M059J (cell line): ENCODE data around the gene MYO7B. TPM values are rescaled to one million over a fixed set of nuclear protein-coding genes. Genes with fewer than 3 reads are reported as not detected.
A peak's percentile ranks its signal among the peaks of the same experiment; 100 is the strongest.

Experiments used
- DNase-seq: peaks from one replicate; pipeline ENCODE4 v3.0.0-alpha.2; 2012; ENCODE audit warnings: low read depth
- total RNA-seq: library from RNA; depleted of rRNA; stranded (reverse); fragments of >200 nt; shearing (Covaris generic); gene quantifications from 2 replicates; pipeline ENCODE4 v1.2.3, GENCODE V29; 2014

Gene MYO7B
- total RNA-seq, 1 experiment from 2014 or later: 10.9 TPM

- DNase-seq: no peak
These were observed 72.9 kb downstream of the MYO7B start for GRCh38 chr2:127608061-127609030.

- no peak for DNase-seq
These were observed 73.7 kb downstream of the MYO7B start for GRCh38 chr2:127609031-127609751.

DNA sequence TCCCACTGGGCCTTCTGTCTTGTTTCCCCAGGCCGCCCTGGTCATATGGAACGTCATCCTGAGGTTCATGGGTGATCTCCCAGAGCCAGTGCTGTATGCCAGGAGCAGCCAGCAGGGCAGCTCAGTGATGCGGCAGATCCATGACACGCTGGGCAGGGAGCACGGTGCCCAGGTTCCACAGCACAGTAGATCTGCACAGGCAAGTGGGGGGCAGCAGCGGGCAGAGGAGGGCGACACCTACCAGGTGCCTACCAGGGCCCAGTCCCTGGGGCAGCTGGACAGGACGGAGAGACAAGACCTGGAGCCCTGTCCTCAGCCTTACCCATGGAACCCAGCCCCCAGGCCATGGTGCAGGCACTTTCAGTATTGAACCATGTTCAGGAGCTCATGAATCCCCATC, 74.3 kb downstream of the MYO7B start:
- DNase-seq: no peak

DNA sequence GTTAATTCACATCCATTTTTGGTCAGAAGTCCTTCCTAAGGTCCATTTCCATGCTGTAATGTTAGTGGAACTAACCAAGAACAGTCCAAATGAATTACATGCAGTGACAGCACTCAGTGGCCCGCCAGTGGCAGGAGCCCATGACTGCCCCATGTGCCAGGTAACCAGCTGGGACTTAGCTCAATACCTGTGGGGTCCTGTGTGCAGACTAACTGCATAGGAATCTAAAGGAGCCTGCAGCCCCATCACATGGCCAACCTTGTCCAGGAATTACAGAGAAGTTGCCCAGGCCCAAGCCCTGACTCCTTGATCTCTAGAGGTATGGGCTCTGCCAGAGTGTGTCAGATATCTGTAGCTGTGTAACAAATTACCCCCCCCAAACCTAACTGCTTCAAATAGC, 75.1 kb downstream of the MYO7B start:
- no peak for DNase-seq

DNA sequence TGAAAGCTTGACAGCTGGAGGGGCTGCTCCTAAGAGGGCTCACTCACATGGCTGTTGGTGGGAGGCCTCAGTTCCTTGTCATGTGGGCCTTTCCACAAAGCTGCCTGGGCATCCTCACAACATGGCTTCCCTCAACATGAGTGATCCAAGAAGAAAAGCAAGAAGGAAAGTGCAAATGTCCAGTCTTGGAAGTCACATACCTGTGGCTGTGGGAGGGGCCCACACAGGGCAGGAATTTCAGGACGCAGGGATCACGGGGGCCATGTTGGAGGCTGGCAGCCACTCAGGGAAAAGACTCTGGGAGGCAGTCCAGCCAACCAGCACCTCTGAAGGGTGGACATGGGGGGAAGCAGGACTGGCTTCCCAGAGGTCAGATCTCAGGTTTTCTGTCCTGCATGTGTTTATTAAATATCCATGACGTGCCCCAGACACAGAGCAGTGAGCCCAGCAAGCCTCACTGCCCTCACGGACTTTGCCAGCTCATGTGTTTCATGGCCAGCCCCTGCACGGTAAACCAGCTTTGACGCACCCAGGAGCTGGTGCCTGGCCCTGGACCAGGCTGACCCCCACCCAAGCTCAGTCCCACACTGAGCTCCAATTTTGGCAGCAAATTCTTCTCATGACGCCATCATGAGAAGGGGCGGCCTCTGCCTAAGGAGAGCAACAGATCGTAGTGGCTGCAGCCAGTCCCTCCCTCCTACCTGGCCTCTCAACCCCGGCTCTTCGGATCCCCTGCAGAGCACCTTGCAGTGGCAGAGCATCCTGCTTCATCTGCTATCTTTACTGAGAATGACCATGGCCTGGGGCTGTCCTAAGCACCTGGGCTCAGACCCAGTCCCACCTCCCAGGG, 75.8 kb downstream of the MYO7B start:
- DNase-seq: no peak

DNA sequence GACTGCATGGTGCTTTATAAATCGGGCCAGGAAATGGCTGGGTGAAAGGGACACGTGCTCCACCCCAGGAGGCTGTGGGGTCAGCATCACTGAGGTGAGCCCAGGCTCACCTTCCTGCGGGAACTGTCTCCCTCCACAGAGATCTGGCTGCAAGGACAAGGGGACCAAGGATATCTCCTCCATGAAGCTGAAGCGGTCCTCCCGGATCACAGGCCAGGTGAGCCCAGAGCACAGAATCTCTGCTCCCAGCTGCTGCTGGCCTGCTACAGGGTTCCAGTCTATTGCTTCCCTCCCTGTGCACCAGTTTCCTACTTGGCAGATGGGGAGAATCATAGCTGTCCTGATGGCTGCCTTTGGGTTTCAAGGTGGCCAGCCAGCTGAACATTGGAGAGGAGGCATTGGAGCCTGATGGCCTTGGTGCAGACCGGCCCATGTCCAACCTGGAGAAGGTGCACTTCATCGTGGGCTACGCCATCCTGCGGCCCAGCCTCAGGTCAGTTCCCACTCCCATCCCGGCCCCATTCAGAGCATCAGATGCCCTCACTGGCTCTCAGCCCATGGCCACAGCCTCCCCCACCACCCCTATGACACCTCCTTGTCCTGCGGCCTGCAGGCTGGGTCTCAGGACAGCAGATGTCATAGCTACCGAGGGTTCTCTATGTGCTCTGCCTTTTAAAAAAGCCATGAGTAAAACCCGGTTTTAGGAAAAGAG, 76.8 kb downstream of the MYO7B start:
- no peak for DNase-seq

GRCh38 chr2:127614246-127614645, 78.8 kb downstream of the MYO7B start:
- no peak for DNase-seq

DNA sequence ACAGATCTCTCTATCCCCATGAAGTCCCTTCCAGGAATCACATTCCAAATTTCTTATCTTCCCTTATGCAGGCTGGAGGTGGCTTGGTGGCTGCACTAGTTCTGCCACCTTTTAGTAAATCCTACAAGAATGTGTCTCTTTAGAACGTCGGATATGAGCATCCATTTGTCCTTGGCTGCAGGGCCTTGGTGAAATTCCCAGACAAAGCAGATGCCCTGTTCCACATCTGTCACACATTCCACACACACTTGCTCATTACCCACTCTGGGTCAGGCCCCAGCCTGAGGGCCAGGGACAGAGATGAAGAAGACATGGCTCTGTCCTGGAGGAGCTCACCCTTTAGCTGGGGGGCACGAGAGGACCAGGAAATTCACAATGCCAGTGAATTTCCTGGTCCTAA, 79.2 kb downstream of the MYO7B start:
- peak; percentile 91 for DNase-seq

DNA sequence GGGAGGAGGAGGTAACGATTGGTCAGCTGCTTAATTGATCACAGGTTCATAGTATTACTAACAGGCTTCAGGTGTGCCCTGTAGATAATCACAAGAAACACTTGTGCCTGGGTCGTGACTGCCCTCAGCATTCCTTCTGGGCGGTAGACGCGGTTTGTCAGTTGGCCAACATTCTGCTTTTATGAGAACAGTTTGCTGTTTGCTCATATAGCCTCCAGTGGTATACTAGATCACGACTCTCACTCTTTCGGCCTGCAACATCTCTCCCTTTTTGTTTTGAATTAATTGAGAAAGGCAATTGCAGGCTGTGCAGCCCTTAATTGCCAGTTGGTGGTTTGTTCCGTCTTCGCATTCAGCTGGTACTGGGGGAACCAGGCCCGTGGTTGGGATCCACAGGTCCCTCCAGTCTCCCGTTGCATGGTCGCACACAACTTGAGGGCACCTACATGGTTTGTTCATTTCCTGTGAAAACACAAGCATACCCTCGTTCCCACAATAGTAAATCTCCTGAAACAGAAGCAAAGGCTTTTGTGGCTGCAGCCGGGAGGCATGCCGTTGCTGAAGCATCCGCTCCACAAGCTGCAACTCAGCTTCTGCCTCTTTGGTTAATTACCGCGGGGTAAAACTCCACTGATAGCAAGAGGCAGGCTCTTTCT, 80.2 kb downstream of the MYO7B start:
- peak; percentile 92 for DNase-seq

DNA sequence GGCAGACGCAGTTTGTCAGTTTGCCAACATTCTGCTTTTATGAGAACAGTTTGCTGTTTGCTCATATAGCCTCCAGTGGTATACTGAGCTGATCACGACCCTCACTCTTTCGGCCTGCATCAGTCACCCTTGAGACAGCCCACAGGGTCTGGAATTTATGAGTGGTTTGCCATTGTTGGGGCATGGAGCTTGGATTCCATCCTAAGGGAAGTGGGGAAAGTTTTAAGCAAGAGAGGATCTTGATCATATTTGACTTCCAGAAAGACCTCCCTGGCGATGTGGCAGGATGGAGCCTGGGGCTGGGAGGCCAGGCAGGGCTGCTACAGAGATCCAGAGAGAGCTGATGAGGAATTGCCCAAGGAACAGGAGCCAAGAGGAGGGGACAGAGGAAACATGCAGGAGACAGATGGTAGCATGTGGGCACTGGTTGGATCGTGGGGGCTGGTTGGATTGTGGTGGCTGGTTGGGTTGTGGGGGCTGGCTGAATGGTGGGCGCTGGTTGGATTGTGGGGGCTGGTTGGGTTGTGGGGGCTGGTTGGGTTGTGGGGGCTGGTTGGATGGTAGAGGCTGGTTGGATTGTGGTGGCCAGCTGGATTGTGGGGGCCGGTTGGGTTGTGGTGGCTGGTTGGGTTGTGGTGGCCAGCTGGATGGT, 83.2 kb downstream of the MYO7B start:
- peak; percentile 87 for DNase-seq

DNA sequence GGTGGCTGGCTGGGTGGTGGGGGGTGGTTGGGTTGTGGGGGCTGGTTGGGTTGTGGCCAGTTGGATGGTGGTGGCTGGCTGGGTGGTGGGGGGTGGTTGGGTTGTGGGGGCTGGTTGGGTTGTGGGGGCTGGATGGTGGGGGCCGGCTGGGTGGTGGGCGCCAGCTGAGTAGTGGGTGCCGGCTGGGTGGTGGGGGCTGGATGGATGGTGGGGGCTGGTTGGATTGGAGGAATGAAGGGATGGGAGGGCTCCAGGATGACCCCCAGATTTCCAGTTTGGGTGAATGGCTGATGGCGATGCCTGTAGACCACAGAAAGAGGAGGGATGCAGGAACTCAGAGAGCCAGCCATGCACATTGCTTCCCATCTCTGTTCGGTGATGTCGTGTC, 83.7 kb downstream of the MYO7B start:
- no peak for DNase-seq

- no peak for DNase-seq
These were observed 84.6 kb downstream of the MYO7B start for GRCh38 chr2:127619877-127620705.

DNA sequence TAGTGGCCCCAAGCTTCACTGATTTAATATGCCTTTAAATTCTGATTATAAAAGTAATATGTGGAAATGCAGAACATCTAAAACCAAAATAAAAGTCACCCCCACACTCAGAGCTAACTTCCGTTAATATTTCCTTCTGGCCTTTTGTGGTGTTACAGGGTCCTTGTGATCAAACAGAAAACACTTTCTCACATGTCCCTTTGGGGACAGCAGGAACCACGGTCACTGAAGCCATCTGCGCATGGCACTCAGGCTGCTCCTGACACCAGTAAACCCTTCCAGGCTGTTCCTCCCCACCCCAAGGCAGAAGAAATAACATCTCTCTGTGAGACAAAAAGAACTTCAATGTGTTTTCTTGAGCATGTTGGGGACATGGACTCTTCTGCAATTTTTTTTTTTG, 85.4 kb downstream of the MYO7B start:
- no peak for DNase-seq

- no peak for DNase-seq
These were observed 86.5 kb downstream of the MYO7B start for GRCh38 chr2:127621981-127622431.

GRCh38 chr2:127622561-127623387, 87.3 kb downstream of the MYO7B start:
- DNase-seq: peak; percentile 60

- peak; percentile 75 for DNase-seq
These were observed 88.2 kb downstream of the MYO7B start for GRCh38 chr2:127623388-127624319.

- no peak for DNase-seq
These were observed 88.9 kb downstream of the MYO7B start for GRCh38 chr2:127624320-127624755.
